ENCODE results near the gene KLC1. TPM values are rescaled to one million over a fixed set of nuclear protein-coding genes. Genes with fewer than 3 reads are reported as not detected.

Gene KLC1
- total RNA-seq, 2 experiments from 2014 or later = 197 to 200 TPM

GRCh38 chr14:103711516-103712431, 82.8 kb downstream of the KLC1 start:
- Mint-ChIP-seq H3K27me3 (no peaks in the 10 kb centered on the region), H3K4me3 (no peak overlapping the region), H3K9me3 (no peaks in the 10 kb centered on the region), H3K36me3 (peaks cover 8% of the 10 kb centered on the region), H3K27ac (no peak overlapping the region), H3K4me1 (peaks cover 26% of the 10 kb centered on the region)
- no peak for DNase-seq
- no peak for ATAC-seq (ENCODE audit: low read depth)
- POLR2A ChIA-PET = no interaction called here

DNA sequence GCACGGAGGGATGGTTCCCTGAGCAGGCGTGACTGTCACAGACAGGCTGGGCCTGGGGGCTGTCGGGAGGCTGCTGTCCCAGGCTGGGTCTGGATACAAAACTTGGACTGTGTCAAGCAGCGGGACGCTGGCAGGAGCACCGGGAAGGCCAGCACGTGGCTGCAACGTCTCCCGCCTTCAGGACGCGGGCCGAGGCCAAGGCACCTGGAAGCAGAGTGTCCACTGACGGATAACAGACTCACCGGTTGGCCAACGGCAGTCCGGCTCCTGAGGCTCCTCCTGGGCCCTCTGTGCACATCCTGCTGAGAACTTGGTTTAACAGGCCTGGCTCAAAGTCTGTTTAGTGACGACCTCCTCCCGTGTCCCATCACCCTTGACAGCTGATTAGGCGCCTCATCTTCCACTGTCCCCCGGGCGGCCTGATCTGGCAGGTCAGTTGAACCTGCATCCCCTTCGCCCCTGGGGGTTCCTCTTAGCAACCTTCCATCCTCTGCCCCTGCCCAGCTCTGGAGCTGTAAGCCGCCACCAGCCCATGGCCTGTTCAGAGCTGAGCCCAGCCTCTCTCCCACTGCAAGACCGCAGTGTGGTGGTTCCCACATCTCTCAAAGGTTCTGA, 83.7 kb downstream of the KLC1 start:
- peak overlapping the region; percentile 71 for H3K27ac Mint-ChIP-seq
- peaks cover 33% of the 10 kb centered on the region for H3K4me1 Mint-ChIP-seq
- POLR2A ChIA-PET = no interaction called here
- DNase-seq (no peak), ATAC-seq (ENCODE audit: low read depth) (no peak)
- H3K4me3 Mint-ChIP-seq = peak overlapping the region; percentile 15
- H3K36me3 Mint-ChIP-seq = peaks cover 8% of the 10 kb centered on the region
- H3K27me3 Mint-ChIP-seq = no peaks in the 10 kb centered on the region
- no peaks in the 10 kb centered on the region for H3K9me3 Mint-ChIP-seq

GRCh38 chr14:103713304-103714062, 84.5 kb downstream of the KLC1 start:
- no peak for DNase-seq
- no peak for ATAC-seq (ENCODE audit: low read depth)
- H3K4me3 Mint-ChIP-seq = peak overlapping the region; percentile 90
- no peaks in the 10 kb centered on the region for H3K27me3 Mint-ChIP-seq
- peaks cover 33% of the 10 kb centered on the region for H3K4me1 Mint-ChIP-seq
- no peaks in the 10 kb centered on the region for H3K9me3 Mint-ChIP-seq
- peaks cover 7% of the 10 kb centered on the region for H3K36me3 Mint-ChIP-seq
- peak overlapping the region; percentile 71 for H3K27ac Mint-ChIP-seq
- POLR2A ChIA-PET = interaction anchor here (0.6 kb wide), 1 partner anchor 77 kb away, joined by 4 read pairs; no protein-coding TSS in a partner anchor

- Mint-ChIP-seq H3K4me3 (peak overlapping the region; percentile 90), H3K4me1 (peaks cover 36% of the 10 kb centered on the region), H3K9me3 (no peaks in the 10 kb centered on the region), H3K27me3 (no peaks in the 10 kb centered on the region), H3K27ac (peak overlapping the region; percentile 85), H3K36me3 (peaks cover 6% of the 10 kb centered on the region)
- ATAC-seq (ENCODE audit: low read depth) (no peak), DNase-seq (no peak)
- POLR2A ChIA-PET = interaction anchor here (1.1 to 2.3 kb wide), 2 partner anchors 14 to 26 kb away, joined by 3 to 5 read pairs; no protein-coding TSS in a partner anchor
Observed at GRCh38 chr14:103714063-103714724, 85.2 kb downstream of the KLC1 start.

DNA sequence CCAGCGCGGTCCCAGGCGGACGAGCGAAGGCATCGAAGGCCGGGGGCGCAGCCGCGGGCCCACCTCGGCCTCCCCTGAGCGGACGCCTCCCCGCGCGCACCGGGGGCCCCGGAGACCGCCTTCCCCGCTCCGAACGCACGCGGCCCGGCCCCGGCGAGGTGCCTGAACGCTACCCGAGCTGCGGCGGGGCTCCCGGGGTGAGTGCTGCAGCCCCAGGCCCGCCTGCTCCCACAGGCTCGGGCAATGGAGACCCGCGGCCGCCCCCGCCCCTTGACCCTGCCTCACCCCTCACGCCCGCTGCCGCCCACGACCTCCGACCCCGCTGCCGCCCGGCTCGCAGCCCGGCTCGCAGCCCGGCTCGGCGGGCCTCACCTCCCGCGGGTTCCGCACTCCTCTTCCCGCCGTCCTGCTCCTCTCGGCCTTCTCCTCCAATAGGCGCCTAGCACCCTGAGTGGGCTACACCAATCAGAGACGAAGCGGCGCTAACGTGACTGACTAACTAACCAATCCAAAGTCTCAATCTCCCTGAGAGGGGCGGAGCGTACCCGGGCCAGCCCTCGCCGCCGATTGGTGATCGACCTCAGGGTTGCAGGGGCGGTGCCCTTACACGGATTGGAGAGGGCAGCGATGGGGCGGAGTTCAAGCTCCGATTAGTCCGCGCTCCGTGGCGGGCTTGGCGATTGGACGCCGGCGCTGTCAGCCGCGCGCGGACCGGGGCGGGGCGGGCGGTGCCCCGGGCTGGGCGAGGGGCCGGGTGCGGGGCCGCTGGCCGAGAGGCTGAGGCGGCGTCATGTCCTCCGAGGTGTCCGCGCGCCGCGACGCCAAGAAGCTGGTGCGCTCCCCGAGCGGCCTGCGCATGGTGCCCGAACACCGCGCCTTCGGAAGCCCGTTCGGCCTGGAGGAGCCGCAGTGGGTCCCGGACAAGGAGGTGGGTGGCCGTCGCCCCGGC, 86.3 kb downstream of the KLC1 start, which contains the start of the genes XRCC3 and ZFYVE21:
Gene XRCC3, minus strand, starts transcription at position 400 of the 949 bp plus-strand sequence. CDS start 4,364 bp downstream, outside the sequence.
Gene ZFYVE21, plus strand, starts transcription at position 759 of the 949 bp plus-strand sequence. Its CDS starts 32 bp downstream, at position 791.
- H3K4me1 Mint-ChIP-seq = peaks cover 45% of the 10 kb centered on the region
- H3K9me3 Mint-ChIP-seq = no peaks in the 10 kb centered on the region
- ATAC-seq (ENCODE audit: low read depth) (peak; percentile 95), DNase-seq (peak; percentile 98)
- no peaks in the 10 kb centered on the region for H3K27me3 Mint-ChIP-seq
- H3K36me3 Mint-ChIP-seq = peaks cover 6% of the 10 kb centered on the region
- H3K4me3 Mint-ChIP-seq = peak within 1 kb of the TSS; percentile 90
- POLR2A ChIA-PET = interaction anchor here (0.6 to 2.3 kb wide), 11 partner anchors 12 to 256 kb away, joined by 3 to 6 read pairs (median 4); partner anchors contain the start of genes BAG5 and KLC1
- peak within 1 kb of the TSS; percentile 85 for H3K27ac Mint-ChIP-seq

- DNase-seq = peak; percentile 65
- POLR2A ChIA-PET = interaction anchor here (0.6 to 2.3 kb wide), 6 partner anchors 13 to 152 kb away, joined by 3 to 6 read pairs (median 4); no protein-coding TSS in a partner anchor
- no peaks in the 10 kb centered on the region for H3K9me3 Mint-ChIP-seq
- no peak overlapping the region for H3K27ac Mint-ChIP-seq
- H3K27me3 Mint-ChIP-seq = no peaks in the 10 kb centered on the region
- H3K36me3 Mint-ChIP-seq = peaks cover 6% of the 10 kb centered on the region
- no peak for ATAC-seq (ENCODE audit: low read depth)
- H3K4me1 Mint-ChIP-seq = peaks cover 43% of the 10 kb centered on the region
- H3K4me3 Mint-ChIP-seq = peak overlapping the region; percentile 79
Observed at GRCh38 chr14:103716091-103716801, 87.2 kb downstream of the KLC1 start.

DNA sequence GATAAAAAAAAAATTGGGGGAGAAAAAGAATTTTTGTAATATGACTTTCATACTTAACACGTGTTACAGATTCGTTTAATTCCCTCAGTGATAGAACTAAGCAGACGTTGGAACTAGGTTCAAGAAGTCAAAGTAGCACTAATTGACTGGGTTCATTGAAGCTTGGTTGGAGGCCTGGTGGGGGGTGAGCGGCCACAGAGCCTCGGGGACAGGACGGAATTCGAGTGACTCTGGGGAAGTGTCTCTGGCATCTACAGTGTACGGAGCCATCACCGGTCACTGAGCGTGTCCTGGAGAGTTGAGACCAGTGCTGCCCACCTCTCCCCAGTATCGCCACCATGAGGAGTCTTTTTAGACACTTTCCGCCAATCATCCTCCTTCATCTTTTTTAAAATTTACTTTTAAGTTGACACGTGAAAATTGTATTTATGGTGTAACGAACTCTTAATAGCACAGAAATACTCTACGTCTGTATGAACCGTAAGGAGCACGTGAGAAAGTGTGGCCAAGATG, 87.9 kb downstream of the KLC1 start:
- DNase-seq (no peak), ATAC-seq (ENCODE audit: low read depth) (no peak)
- Mint-ChIP-seq H3K27ac (no peak overlapping the region), H3K9me3 (no peaks in the 10 kb centered on the region), H3K36me3 (peaks cover 6% of the 10 kb centered on the region), H3K4me3 (peak overlapping the region; percentile 79), H3K4me1 (peaks cover 40% of the 10 kb centered on the region), H3K27me3 (no peaks in the 10 kb centered on the region)
- POLR2A ChIA-PET = interaction anchor here (1.4 kb wide), 1 partner anchor 152 kb away, joined by 6 read pairs; no protein-coding TSS in a partner anchor

GRCh38 chr14:103718572-103718971, 89.6 kb downstream of the KLC1 start:
- Mint-ChIP-seq H3K27me3 (no peaks in the 10 kb centered on the region), H3K4me3 (no peak overlapping the region), H3K4me1 (peaks cover 29% of the 10 kb centered on the region), H3K9me3 (no peaks in the 10 kb centered on the region), H3K27ac (no peak overlapping the region), H3K36me3 (peaks cover 2% of the 10 kb centered on the region)
- POLR2A ChIA-PET = no interaction called here
- DNase-seq = no peak
- ATAC-seq (ENCODE audit: low read depth) = no peak

GRCh38 chr14:103719751-103720150, 90.7 kb downstream of the KLC1 start:
- no peaks in the 10 kb centered on the region for H3K9me3 Mint-ChIP-seq
- ATAC-seq (ENCODE audit: low read depth) = no peak
- no peak for DNase-seq
- POLR2A ChIA-PET = interaction anchor here (0.6 kb wide), 1 partner anchor 193 kb away, joined by 3 read pairs; no protein-coding TSS in a partner anchor
- H3K27ac Mint-ChIP-seq = no peak overlapping the region
- peaks cover 20% of the 10 kb centered on the region for H3K4me1 Mint-ChIP-seq
- H3K4me3 Mint-ChIP-seq = no peak overlapping the region
- H3K36me3 Mint-ChIP-seq = peaks cover 2% of the 10 kb centered on the region
- no peaks in the 10 kb centered on the region for H3K27me3 Mint-ChIP-seq

DNA sequence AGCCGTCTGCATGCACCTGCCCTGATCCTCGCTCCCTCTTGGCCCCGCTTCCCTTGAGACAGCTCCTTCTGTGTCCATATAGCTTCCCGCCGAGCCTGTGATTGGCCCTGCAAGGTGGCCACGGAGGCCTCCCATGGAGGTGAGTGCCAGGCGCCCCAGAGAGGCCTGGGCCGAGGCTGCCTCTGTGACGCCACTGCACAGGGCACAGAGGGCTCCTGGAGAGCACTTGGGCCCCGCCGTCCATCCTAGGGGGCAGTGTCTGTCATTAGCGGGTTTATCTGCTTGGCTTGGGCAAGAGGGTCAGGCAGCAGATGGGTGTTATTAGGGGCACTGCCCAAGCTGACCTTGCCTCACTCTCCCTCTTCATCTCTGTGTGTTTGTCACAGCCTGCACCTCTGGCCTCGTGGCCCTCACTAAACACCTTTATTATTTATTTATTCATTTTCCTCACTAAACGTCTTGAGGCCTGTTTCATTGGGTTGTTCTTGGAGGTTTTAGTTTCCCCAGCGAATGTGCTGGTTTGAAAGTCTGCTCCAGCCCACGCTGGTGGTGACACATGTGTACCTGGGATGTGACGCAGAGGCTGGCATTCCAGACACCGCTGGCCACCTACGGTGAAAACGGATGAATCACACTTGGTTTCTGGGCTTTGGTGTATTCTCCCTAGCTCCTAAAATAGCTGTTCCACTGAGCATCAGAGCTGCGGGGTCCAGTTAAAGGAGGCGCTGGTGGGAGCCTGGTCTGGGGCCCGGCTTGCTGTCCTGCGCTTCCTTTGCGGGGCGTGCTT, 92.5 kb downstream of the KLC1 start:
- DNase-seq (no peak), ATAC-seq (ENCODE audit: low read depth) (no peak)
- H3K9me3 Mint-ChIP-seq = no peaks in the 10 kb centered on the region
- H3K27ac Mint-ChIP-seq = no peak overlapping the region
- H3K4me1 Mint-ChIP-seq = peaks cover 20% of the 10 kb centered on the region
- no peaks in the 10 kb centered on the region for H3K27me3 Mint-ChIP-seq
- H3K36me3 Mint-ChIP-seq = no peaks in the 10 kb centered on the region
- no peak overlapping the region for H3K4me3 Mint-ChIP-seq
- POLR2A ChIA-PET = interaction anchor here (0.7 kb wide), 1 partner anchor 44 kb away, joined by 5 read pairs; no protein-coding TSS in a partner anchor

Measured in activated naive CD8-positive, alpha-beta T cell treated with anti-CD3 and anti-CD28 coated beads, Interleukin-2, amount 10 ng/mL, durations not matched to agents 7 days and 5 days (primary cell).